H1 (cell line): Measurements from ENCODE around the gene PRKCA. TPM values are rescaled to one million over a fixed set of nuclear protein-coding genes. Genes with fewer than 3 reads are reported as not detected.

ENCODE experiments used
- CBX5 ChIP-seq: fragments of 300-800, 300-1000 bp; sonication (generic); IDR thresholded peaks from 2 replicates; pipeline ENCODE4 v1.7.1; 2016; ENCODE audit warnings: antibody characterized with exemption, low read length, low read depth
- CBX8 ChIP-seq: fragments of 300-800, 300-1000 bp; sonication (generic); IDR thresholded peaks from 2 replicates; pipeline ENCODE4 v1.7.1; 2016; ENCODE audit warnings: low read depth, low read length, borderline replicate concordance
- FOSL1 ChIP-seq: IDR thresholded peaks from 2 replicates; pipeline ENCODE4 v1.6.1; 2011; ENCODE audit warnings: mild to moderate bottlenecking, low read depth, low read length, moderate library complexity; ENCODE audit not compliant: insufficient read depth
- MAFK ChIP-seq: IDR thresholded peaks from 2 replicates; pipeline ENCODE4 v1.6.1; 2012; ENCODE audit warnings: low read depth, mild to moderate bottlenecking, improper control_type of control experiment, low read length
- RBBP5 ChIP-seq: IDR thresholded peaks from 2 replicates; pipeline ENCODE4 v1.7.1; 2012; ENCODE audit warnings: low read depth, mild to moderate bottlenecking, inconsistent platforms, low read length, moderate library complexity, borderline replicate concordance
- SAP30 ChIP-seq: fragments of 300-600 bp; sonication (generic); IDR thresholded peaks from 2 replicates; pipeline ENCODE4 v1.7.1; 2012; ENCODE audit warnings: low read length, moderate library complexity, mild to moderate bottlenecking, inconsistent platforms; ENCODE audit not compliant: insufficient read depth, insufficient replicate concordance
- SP2 ChIP-seq: IDR thresholded peaks from 2 replicates; pipeline ENCODE4 v1.6.1; 2012; ENCODE audit warnings: mild to moderate bottlenecking, low read length, inconsistent platforms
- USF2 ChIP-seq: IDR thresholded peaks from 2 replicates; pipeline ENCODE4 v1.6.1; 2011; ENCODE audit warnings: low read length, improper control_type of control experiment
- polyA plus RNA-seq, 7 experiments: library from polyadenylated mRNA; depleted of rRNA in 3 of 7; stranded (reverse) in 5 of 7; unstranded in 2 of 7; fragments of >200 nt in 5 of 7; fragments of 200-250 nt in 2 of 7; gene quantifications; 1 replicate in 5 of 7; 2 replicates in 1 of 7; 4 replicates in 1 of 7; pipeline versions ENCODE4 v1.2.1 to v1.2.3, GENCODE V29; 2011 to 2013; ENCODE audit warnings: missing spikeins in 2 of 7, mixed read lengths in 2 of 7
- total RNA-seq: library from RNA; stranded (reverse); fragmentation: NEBNext Ultra II Directional; extraction: Animal tissue kit (Norgen Biotek cat#: 25700); gene quantifications from 2 replicates; pipeline ENCODE4 v1.2.1, GENCODE V29; 2021

The PRKCA gene
- total and polyA plus RNA-seq, 2 of the 8 experiments (the other 6 are each of a cell fraction or from before 2014, with no cell fraction given) = 5.8 to 17.8 TPM

GRCh38 chr17:66281661-66282369 lies 20.6 kb upstream of the PRKCA start (continued):
- TF ChIP-seq CBX5 (no peak), CBX8 (no peak), USF2 (no peak), MAFK (no peak), RBBP5 (no peak), FOSL1 (no peak), SAP30 (no peak), SP2 (no peak)
